ENCODE measurements around the gene PIEZO2.

PIEZO2 gene

DNA sequence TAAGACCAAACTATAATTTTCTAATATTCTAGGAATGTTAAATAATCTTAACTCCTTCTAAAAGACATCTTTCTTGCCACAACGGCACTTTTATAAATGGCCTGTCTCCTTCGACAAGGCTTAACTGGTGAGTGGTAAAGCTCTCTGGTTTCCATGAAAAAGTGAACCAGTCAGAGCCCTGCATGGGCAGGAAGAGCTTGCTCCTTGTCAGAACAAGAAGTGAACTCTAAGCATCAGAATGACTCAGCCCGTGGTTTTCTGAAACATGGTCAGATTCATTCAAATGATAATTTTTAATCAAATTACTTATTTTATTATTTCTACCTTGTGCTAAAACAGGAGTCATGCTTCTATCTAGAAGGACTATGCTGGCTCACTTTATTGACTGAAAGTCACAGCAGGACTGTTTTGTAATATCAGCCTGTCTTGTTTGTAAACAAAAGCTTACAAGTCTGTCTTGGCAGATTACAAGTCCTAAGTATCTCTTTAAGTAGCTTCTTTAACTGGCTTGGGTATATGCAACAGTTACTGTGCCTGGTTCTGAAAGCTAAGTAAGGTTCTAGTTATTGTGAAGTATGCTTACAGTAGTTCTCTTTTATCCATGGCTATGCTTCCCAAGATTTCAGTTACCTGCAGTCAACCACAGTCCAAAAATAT is 378.2 kb downstream of the PIEZO2 start:
- no peak for DNase-seq

DNA sequence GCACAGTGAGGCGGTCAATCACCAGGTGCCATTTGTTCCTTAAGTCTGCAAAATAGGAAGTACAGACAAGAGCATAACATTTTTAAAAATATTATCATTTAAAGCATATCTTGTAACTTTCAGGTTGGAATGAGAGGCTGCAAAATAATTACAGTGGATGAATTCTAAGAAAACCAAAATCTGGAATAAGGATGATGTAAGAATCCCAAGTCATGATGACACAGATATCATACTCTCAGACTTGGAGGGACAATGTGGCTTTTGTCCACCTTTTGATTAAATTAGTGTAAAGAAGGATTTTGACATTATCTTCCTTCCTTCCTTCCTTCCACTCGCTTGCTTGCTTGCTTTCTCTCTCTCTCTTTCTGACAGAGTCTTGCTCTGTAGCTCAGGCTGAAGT is 379.1 kb downstream of the PIEZO2 start:
- DNase-seq = no peak

DNA sequence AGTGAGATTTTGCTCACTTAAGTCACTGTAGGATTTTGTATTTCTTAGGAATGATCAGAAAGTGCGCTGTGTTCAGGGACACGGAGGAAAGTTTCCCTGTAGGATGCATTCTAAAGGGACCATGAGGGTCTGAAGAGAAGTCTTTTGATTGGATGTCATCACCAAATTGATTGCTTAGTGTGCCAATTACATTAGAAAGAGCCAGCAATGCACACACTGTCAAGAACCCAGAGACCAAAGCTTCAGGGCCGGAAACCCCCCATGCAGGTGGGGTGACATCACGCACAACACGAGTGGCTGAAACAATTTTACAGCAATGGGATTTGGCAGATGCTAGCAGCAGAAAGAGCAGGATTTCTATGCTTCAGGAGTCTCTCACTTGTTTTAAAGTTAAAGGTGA is 381.1 kb downstream of the PIEZO2 start:
- DNase-seq = no peak

DNA sequence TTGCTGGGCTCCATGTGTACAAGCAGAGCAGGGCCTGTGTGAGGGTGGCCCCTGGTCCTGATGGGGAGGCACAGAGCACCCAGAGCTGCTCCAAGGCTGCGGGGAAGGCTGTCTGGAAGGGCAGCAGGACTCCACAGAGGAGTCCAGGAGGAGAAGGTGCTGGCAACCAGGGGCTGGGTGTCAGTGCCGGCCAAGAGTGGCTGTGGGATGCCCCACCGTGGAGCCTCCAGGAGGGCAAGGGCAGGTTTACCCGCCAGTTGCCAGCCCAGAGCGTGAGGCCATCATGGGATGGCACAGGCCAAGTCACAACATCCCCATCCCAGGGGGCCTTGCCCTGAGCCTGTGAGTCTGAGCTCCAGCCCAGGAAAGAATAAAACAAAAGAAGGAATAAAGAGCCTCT is 381.7 kb downstream of the PIEZO2 start:
- no peak for DNase-seq

DNA sequence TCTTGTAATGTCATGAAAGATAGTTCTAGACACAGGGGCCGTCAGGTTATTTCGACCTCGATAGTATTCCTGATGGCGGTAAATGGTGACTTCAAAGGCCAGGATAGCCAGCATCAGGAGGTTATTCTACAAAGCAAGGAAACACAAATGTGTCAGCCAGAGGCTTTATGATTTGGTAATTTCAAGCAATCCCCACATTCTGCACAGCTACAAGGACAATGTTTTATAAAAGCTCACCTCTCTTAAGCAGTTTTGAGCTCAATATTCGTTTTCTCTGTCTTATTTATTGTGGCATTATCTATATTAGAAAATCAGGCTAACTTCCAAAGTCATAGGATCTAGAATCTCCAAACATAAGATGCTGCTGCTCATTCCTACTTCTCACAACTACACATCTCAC is 388.4 kb downstream of the PIEZO2 start:
- no peak for DNase-seq

DNA sequence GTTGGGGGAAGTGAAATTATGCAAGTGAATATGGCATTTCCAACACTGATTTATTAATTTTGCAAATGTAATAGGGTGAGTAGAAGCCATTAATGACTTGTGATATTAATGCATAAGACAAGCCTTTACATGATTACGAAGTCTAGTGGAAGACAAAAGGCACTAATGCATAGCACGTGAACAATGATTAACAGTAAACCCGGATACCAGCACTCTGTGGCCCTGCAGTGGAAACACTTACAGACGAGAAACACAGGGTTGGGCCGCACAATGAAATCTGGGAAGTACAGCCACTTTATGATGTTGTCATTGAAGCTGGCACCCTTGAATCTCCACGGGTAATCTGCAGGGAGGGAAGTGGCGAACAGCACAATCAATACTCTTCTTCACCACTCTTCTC is 390.1 kb downstream of the PIEZO2 start:
- DNase-seq = no peak

DNA sequence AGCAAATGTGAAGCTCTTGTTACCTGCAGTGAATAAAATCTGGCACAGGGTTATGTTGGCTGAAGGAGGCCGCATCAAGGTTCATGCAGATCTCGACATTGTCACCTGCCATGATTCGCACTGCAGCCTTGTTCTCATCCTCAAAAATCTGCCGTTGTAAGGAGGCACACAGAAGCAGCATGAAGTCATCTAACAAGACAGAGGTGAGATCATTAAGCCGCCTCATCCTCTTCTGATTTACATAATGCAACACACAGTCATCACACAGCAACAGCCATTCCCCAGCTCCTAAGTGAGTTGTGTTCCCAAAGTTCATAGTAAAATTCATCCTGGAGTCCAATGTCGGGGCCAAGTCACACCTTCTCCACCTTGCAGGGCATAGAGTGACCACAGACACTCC is 391.4 kb downstream of the PIEZO2 start:
- no peak for DNase-seq

DNA sequence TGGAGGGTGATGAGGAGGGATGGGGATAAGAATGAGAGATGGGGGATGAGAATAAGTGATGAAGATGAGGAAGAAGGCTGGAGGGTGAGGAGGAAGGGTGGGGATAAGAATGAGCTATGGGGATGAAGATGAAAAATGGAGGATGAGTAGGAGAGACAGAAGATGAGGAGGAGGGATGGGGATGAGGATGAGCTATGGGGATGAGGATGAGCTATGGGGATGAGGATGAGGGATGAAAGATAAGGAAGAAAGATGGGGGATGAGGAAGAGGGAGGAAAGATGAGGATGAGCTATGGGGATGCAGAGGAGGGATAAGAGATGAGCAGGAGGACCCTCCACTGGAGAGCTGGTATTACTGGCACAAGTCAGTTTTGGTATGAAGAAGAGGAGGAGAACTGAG is 392.0 kb downstream of the PIEZO2 start:
- DNase-seq = no peak

DNA sequence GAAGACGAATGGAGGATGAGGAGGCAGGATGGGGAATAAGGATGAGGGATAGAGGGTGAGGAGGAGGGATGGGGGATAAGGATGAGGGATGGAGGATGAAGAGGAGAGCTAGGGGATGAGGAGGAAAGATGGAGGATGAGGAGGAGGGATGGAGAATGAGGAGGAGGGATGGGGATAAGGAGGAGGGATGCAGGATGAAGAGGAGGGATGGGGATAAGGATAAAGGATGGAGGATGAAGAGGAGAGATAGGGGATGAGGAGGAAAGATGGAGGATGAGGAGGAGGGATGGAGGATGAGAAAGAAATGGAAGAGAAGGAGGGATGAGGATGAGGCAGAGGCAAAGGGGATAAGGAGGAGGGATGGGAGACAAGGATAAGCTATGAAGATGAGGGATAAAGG is 393.5 kb downstream of the PIEZO2 start:
- no peak for DNase-seq

DNA sequence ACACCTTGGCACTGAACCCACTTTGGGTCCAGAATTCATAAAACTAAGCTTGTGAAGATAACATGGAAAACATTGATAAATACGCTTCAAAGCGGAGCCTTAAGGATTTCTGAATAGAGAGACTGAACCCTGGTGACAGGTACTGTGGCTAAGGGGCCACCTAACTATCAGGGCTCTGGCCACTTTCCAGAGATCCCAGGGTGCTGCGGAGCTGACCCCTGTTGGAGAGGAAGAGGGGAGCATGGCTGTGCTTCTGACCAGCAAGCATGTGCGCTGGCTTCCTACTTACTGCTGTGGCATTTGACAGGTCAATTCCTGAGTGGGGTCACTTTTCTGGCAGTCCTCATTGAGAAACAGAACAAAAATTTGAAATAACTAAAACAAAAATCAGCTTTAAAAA is 395.2 kb downstream of the PIEZO2 start:
- DNase-seq = no peak

DNA sequence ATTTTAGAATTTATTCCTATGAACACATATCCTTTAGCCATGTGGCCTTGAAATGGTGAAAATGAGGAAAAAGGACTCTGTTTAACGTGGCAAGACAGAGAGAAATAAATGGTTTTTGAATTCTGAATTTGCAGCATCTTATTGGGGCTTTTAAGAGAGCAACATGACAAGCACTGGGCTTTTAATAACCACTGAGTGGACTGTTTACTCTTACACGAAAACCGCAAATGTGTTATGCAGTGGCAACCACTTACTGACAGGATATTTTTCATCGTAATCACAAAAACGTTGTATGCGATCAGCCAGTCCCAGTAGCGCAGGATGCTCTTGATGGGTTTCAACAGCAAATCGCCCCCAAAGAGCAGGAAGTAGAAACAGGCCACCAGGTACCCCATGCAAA is 397.0 kb downstream of the PIEZO2 start:
- DNase-seq = no peak

DNA sequence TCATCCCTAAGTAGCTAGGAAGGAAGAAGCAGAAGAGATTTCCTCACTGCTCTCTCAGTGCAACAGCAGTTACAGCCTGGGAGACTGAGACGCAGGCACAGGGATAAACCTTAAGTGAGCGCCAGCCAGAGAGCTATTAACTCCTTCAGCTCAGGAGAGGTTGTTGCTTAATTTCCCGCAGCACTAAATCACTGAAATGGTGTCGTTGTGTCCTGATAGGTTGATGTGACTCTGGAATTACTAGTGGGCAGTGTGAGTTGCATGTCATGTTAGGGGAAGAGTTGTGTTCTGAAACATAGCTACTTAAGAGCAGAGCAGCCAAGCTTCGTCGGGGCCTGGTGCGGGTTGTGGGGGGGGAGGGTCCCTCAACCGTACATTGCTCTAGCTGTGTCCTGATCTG is 397.7 kb downstream of the PIEZO2 start:
- no peak for DNase-seq

DNA sequence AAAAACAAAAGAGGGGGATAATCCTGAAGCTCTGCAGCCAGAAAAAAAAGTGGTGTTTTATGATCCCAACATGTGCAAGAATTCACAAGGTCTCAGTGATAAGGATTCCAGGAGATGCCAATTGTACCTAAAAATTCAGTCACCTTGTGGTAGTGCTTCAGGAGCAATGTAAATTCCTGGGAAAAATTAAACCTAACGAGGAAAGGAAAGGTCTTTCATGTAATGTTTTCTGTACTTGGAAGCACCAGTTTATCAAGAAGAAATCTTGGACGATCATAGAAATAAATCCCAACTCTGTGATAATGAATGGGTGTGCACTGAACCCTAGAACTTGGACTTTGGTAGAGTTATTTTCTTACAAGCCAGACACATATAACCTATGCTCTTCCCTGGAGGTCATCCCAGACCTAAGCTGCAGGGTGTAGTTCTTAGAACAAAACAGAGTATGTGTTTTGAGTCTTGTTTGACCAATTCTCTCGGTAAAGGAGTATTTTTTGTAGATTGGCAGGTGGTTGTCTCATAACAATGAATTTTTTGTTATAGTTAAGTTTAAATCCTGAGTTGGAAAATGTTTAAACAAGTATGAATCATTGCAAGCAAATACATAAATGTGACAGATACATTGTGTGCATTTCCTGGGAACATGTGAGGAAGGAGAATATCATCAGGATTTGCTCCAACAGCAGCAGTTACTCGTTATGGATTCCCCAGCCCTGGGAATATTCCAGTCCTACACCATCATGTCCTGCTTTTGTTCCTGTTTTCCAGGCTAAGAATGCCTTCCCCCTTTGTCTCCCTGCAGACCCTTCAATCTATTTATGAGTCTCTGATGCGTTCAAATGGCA is 399.0 kb downstream of the PIEZO2 start:
- no peak for DNase-seq

DNA sequence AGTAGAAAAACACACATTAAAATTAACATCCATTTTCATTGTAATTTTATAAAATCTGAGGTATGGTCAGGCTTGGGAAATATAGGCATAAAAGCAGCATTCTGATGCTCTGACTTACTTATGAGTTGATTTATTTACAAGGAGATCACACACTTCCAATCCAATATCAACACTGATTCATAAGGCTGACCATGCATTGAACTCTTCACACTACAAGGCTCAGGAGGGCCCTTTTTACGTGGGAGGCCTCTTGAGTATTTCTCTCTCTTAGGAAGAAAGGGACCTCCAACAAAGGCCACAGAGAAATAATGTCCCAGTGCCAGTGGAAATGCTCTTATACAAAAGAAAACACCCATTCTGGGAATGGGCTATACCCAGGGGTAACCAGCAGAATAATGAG is 400.7 kb downstream of the PIEZO2 start:
- DNase-seq = no peak

DNA sequence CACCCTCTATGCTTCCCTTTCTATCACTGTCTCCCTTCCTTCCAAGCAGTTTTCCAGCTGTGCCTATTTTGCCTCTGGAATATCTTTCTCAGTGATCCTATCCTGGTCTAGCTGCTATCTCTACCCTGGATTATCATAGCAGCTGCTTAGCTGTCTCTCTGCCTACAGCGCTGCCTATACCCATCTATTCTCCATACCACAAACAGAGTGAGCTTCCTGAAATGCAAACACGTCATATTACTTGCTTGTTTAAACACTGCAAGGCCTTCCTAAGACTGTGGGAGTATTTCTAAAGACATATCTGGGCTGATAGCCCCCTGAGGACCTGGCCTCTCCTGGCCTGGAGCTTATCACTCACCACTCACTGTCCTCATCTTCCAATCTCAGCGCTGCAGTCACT is 403.4 kb downstream of the PIEZO2 start:
- DNase-seq = no peak

DNA sequence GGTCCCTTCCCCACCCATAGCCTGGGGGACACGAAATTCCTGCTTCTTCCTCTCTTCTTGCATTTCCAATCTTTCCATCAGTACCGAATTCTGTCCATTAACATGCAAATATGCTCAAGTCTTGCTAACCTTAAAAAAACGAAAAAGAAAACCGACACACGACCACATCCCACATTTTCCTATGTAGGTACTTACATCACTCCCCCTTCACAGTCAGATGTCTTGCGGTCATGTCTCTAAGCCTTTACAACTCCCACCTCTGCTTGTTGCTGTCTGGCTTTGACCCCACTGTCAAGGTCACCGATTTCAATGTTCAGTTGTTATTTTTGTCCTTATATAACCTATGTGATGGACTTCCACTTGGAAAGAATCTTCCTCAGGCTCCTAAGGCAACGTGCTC is 404.1 kb downstream of the PIEZO2 start:
- DNase-seq = no peak

DNA sequence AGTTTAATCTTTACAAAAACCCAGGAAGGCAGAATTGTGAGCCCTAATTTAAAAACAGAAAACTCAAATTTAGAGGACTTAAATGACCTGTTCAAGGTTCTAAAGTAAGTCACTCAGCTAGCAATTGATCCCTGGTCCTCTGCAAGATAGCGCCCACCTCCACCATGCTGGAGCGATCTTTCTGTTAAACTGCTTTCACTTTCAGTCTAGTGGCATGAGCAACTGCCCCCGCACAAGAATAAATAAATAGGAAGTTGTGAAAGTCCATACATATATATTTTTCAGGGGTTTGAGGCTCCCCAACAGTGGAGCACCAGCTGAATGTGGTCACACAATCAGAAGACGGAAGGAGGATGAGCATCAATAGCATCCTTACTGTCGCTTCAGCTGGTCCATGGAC is 405.6 kb downstream of the PIEZO2 start:
- no peak for DNase-seq

DNA sequence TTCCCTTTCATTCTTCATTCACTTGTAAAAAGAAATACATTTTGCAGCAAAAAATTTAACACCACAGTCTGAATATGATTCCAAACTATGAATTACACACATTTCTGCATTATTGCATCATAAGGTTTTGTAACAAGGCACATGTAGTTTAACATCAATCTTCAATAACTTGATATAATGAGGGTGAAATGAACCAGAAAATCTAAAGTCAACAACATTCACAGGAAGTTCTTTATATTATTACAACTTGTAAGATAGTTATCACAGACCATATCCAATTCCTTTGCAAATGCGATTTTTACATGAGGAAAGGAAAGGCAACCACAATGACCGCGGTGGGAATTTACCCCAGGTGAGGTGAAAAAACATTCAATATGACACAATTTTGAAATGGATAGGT is 410.2 kb downstream of the PIEZO2 start:
- no peak for DNase-seq

DNA sequence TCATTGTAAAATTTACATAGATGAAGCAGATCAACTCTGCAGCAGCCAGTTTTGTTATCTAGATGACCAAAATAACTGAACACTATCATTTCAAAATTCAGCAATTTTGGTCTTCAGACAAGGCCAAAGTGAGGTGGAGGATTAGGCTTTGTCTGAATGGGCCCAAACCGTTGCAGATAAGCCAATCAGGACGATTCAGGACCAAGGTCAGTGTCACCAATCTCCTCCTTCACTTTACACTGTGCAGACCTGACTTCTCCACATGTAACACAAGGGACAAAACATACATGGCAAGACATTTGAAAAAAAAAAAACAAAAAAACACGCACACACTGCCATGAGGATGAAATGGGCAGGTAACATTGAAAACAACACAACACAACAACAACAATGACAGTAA is 412.4 kb downstream of the PIEZO2 start:
- DNase-seq = no peak

DNA sequence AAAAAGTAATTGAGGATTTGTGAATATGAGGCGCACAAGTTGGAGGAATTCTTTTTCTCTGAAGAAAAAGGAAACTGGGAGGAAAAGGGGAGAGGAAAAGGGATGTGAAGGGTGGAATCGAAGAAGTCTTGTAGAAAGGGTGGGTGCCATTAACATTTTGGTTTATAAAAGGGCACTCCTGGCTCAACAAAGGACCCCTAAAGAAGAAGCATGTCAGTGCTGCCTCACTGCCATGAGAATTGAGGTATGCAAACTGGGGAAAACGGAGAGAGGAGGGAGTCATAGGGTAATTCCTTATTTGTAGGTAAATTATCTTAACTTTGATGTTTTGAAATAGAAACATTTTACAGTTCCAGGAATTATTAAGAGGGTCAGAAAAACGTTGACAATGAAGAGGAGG is 416.4 kb downstream of the PIEZO2 start:
- DNase-seq = no peak

DNA sequence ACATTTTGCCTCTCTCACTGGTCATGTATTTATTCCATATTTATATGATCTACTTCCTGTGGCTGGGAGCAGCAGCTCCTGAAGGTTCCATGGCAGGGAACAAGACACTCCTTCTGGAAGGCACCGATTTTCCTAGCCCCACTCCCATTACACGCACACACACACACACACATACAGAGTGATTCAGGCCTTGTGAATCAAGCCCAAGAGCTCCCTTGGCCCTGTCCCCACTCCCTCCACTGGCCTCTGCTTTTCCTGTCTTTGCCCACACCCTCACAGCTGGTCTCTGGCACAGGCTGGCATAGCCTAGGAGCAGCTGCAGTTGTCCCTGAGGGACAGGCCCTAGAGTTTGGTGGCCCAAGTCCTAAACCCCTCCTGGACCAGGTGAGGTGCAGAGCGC is 421.9 kb downstream of the PIEZO2 start:
- no peak for DNase-seq

DNA sequence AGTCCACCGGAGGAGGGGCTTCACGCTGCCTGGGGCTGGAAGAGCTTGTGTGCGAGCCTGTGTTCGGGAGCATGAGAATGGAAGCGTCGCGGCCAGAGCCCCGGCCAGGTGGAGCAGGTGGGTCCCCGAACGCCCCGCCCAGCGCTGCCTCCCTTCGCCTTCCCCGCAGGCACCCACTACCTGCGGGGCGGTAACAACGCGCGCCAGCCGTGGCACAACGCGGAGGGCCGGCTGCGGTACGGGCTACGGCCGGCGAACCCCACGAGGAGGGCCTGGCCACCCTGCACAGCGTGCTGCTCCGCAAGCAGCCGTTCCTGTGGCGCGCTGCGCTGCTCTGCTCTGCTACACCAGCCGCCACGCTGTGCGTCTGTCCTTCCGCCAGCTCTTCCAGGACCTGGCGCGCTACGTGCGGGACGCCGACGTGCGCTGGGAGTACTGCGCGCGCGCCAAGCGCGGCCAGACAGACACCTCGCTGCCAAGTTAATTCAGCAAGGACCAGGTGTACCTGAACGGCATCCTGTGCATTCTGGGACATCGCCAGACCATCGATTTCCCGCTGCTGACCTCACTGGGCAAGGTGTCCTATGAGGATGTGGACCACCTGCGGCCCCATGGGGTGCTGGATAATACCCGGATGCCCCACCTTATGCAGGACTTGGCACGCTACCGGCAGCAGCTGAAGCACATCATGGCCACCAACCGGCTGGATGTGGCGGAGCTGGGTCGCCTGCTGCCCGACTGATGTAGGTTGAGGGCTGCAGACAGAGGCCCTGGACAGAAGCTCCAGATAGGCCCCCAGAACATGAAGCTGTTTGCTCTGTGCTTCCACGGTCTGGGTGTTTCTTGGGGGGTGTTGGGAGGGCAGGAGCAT is 422.9 kb downstream of the PIEZO2 start:
- DNase-seq = no peak

DNA sequence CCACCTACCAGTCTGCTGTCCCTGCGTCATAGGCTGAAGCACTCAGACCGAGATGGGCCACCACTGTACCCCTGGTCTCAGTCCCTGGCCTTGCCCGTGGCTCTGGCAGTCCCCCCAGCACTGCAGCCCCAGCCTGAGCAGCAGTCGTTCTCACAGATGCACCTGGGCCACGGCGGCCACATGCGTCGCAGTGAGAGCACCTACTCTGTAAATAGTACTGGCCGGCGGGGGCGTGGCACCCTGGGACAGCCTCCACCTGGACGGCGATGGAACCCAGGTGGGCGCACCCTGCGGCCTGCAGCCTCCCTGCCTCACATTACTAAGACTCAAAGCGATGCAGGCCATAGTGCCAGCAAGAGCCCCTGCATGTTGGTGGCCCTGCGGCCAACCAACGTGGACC is 424.7 kb downstream of the PIEZO2 start:
- no peak for DNase-seq

DNA sequence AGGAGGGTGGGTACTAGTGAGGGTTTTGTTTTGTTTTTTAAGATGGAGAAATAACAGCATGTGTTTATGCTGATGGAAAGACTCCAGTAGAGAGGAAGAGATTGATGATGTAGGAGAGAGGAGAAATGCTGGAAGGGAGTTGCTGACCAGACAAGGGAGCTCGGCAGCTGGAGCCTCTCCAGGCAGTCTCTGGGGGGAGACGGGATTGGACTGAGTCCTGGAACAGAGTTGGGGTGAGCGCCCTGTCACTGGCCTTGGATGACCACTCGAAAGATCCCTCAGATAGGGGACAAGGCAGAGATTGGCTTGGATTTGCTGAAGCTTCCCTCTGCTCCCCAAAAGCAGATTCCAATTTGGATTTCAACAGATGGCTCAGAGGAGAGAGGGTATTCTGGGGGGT is 425.9 kb downstream of the PIEZO2 start:
- no peak for DNase-seq

All from CD4-positive, alpha-beta T cell treated with Interleukin-12 subunit alpha and Interleukin-12 subunit beta, for 1 hour (primary cell).